ENCODE data around the gene SERPINB10.

DNA sequence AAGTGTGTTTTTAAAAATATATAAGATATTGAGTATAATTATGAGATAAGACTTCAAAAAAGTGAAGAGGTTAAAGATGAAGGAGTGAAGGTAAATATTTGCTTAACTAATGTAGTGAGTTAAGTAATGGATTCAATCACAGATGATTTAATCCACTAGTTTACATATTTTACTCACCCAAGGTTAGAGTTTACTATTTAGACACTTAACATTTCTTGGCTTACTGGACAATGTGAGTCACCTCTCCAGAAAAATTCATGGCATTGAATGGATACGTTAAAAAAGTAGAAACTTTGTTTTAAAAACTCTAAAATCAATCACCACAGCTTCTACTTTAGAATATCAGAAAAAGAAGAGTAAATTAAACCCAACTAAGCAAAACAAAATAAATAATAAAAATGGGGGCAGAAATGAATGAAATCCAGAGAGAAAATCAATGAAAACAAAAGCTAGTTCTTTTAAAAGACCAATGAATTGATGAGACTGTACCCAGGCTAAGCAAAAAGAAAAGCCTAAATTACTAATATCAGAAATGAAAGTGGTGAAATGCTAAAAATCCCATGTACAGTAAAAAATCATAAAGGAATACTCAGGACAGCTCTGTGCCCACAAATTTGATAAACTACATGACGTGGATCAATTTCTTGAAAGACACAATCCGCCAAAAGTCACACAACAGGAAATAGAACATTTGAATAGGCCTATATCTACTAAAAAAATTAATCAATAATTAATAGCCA lies 39.5 kb downstream of the SERPINB10 start:
- TF ChIP-seq, protein P1, sequence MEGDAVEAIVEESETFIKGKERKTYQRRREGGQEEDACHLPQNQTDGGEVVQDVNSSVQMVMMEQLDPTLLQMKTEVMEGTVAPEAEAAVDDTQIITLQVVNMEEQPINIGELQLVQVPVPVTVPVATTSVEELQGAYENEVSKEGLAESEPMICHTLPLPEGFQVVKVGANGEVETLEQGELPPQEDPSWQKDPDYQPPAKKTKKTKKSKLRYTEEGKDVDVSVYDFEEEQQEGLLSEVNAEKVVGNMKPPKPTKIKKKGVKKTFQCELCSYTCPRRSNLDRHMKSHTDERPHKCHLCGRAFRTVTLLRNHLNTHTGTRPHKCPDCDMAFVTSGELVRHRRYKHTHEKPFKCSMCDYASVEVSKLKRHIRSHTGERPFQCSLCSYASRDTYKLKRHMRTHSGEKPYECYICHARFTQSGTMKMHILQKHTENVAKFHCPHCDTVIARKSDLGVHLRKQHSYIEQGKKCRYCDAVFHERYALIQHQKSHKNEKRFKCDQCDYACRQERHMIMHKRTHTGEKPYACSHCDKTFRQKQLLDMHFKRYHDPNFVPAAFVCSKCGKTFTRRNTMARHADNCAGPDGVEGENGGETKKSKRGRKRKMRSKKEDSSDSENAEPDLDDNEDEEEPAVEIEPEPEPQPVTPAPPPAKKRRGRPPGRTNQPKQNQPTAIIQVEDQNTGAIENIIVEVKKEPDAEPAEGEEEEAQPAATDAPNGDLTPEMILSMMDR (IDR thresholded peaks at IDR 0.05), result no peak
- TF ChIP-seq MAX (CRISPR knock-in tag; IDR thresholded peaks at IDR 0.05), result no peak
- no peak for TF ChIP-seq CBFB (CRISPR knock-in tag; IDR thresholded peaks at IDR 0.05; ENCODE audit: low read depth)
- TF ChIP-seq, protein P2, sequence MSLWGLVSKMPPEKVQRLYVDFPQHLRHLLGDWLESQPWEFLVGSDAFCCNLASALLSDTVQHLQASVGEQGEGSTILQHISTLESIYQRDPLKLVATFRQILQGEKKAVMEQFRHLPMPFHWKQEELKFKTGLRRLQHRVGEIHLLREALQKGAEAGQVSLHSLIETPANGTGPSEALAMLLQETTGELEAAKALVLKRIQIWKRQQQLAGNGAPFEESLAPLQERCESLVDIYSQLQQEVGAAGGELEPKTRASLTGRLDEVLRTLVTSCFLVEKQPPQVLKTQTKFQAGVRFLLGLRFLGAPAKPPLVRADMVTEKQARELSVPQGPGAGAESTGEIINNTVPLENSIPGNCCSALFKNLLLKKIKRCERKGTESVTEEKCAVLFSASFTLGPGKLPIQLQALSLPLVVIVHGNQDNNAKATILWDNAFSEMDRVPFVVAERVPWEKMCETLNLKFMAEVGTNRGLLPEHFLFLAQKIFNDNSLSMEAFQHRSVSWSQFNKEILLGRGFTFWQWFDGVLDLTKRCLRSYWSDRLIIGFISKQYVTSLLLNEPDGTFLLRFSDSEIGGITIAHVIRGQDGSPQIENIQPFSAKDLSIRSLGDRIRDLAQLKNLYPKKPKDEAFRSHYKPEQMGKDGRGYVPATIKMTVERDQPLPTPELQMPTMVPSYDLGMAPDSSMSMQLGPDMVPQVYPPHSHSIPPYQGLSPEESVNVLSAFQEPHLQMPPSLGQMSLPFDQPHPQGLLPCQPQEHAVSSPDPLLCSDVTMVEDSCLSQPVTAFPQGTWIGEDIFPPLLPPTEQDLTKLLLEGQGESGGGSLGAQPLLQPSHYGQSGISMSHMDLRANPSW (CRISPR knock-in tag; conservative IDR thresholded peaks at IDR 0.05; ENCODE audit: low read depth), result no peak
- no peak for TF ChIP-seq SP1 (CRISPR knock-in tag; conservative IDR thresholded peaks at IDR 0.05)
- TF ChIP-seq, protein P3, sequence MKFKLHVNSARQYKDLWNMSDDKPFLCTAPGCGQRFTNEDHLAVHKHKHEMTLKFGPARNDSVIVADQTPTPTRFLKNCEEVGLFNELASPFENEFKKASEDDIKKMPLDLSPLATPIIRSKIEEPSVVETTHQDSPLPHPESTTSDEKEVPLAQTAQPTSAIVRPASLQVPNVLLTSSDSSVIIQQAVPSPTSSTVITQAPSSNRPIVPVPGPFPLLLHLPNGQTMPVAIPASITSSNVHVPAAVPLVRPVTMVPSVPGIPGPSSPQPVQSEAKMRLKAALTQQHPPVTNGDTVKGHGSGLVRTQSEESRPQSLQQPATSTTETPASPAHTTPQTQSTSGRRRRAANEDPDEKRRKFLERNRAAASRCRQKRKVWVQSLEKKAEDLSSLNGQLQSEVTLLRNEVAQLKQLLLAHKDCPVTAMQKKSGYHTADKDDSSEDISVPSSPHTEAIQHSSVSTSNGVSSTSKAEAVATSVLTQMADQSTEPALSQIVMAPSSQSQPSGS (CRISPR knock-in tag; IDR thresholded peaks at IDR 0.05; ENCODE audit: borderline replicate concordance, low read depth), result no peak
- no peak for TF ChIP-seq TCF7 (CRISPR knock-in tag; IDR thresholded peaks at IDR 0.05; ENCODE audit: low read depth)
- no peak for TF ChIP-seq TEAD4 (CRISPR knock-in tag; IDR thresholded peaks at IDR 0.05)
- no peak for TF ChIP-seq USF1 (CRISPR knock-in tag; IDR thresholded peaks at IDR 0.05)
- TF ChIP-seq TP53 (CRISPR knock-in tag; IDR thresholded peaks at IDR 0.05), result no peak
- TF ChIP-seq, protein P4, sequence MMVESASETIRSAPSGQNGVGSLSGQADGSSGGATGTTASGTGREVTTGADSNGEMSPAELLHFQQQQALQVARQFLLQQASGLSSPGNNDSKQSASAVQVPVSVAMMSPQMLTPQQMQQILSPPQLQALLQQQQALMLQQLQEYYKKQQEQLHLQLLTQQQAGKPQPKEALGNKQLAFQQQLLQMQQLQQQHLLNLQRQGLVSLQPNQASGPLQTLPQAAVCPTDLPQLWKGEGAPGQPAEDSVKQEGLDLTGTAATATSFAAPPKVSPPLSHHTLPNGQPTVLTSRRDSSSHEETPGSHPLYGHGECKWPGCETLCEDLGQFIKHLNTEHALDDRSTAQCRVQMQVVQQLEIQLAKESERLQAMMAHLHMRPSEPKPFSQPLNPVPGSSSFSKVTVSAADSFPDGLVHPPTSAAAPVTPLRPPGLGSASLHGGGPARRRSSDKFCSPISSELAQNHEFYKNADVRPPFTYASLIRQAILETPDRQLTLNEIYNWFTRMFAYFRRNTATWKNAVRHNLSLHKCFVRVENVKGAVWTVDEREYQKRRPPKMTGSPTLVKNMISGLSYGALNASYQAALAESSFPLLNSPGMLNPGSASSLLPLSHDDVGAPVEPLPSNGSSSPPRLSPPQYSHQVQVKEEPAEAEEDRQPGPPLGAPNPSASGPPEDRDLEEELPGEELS (CRISPR knock-in tag; IDR thresholded peaks at IDR 0.05), result no peak
